ENCODE results near the gene GPC3. TPM values are rescaled to one million over a fixed set of nuclear protein-coding genes. Genes with fewer than 3 reads are reported as not detected.

GPC3 gene
- total and polyA plus RNA-seq, 2 donors (not counting 3 experiments of a cell fraction or from before 2014, with no cell fraction given): not detected

GRCh38 chrX:133580625-133581024 lies 404.8 kb downstream of the GPC3 start:
- Histone ChIP-seq H3K36me3 (ENCODE audit: control insufficient read depth in 2 of 2, extremely low read depth in 1 of 2, insufficient read depth in 2 of 2, low read length in 2 of 2) (no peaks in the 10 kb centered on the region), H3K9ac (replicated peaks; ENCODE audit: extremely low read depth, insufficient read depth, low read length) (no peak overlapping the region), H3K9me3 (replicated peaks; ENCODE audit: control insufficient read depth, insufficient read depth, low read length) (no peaks in the 10 kb centered on the region), H4K20me1 (replicated peaks; ENCODE audit: control insufficient read depth, extremely low read depth, insufficient read depth, low read length) (no peaks in the 10 kb centered on the region), H3K9me1 (replicated peaks; ENCODE audit: control insufficient read depth, extremely low read depth, insufficient read depth, low read length) (no peaks in the 10 kb centered on the region), H3K79me2 (ENCODE audit: control insufficient read depth, insufficient read depth, low read length) (no peaks in the 10 kb centered on the region), H3K4me2 (ENCODE audit: insufficient read depth, low read length) (no peak overlapping the region), H2AFZ (ENCODE audit: low read depth, low read length) (no peak overlapping the region), H3K27ac (ENCODE audit: insufficient read depth, low read depth, low read length) (no peak overlapping the region), H3K27me3 (ENCODE audit: control insufficient read depth in 2 of 2, insufficient read depth in 2 of 2, low read length in 2 of 2) (no peaks in the 10 kb centered on the region), H3K4me1 (ENCODE audit: control insufficient read depth, extremely low read depth, insufficient read depth, low read length) (no peaks in the 10 kb centered on the region), H3K4me3 (replicated peaks in 1 of 3; ENCODE audit: insufficient read depth in 1 of 3, low read depth in 1 of 3, low read length in 3 of 3) (no peak overlapping the region)
- CTCF ChIA-PET: no interaction called here
- BruUV-seq (replicated peaks): no TSS peak
- no peak for DNase-seq (ENCODE audit: low read depth, low spot score)
- dilution Hi-C loops (cut with MboI; ENCODE audit: extremely low pct_ligation_motif_present, low sequenced_read_pairs) (no loop called here), intact Hi-C loops (cut with micrococcal nuclease) (no loop called here)
- TF ChIP-seq CTCF (IDR thresholded peaks at IDR 0.05; ENCODE audit: extremely low read depth in 1 of 2, insufficient read depth in 1 of 2, low read depth in 1 of 2, low read length in 2 of 2) (no peak), MAX (IDR thresholded peaks at IDR 0.05; ENCODE audit: insufficient read depth, insufficient read length) (no peak), POLR2AphosphoS5 (IDR thresholded peaks at IDR 0.05; ENCODE audit: insufficient read depth, low read depth, low read length) (no peak), FOS (IDR thresholded peaks at IDR 0.05; ENCODE audit: borderline replicate concordance, insufficient read depth, low read length) (no peak), JUN (IDR thresholded peaks at IDR 0.05; ENCODE audit: borderline replicate concordance, insufficient read depth, insufficient read length, low read depth) (no peak), GATA2 (IDR thresholded peaks at IDR 0.05; ENCODE audit: insufficient read depth, insufficient read length, low read depth, low read length) (no peak), MYC (IDR thresholded peaks at IDR 0.05; ENCODE audit: low read depth, low read length) (no peak), POLR2A (IDR thresholded peaks at IDR 0.05; ENCODE audit: low read depth, low read length) (no peak), EZH2 (IDR thresholded peaks at IDR 0.05; ENCODE audit: borderline replicate concordance, low read depth, low read length, severe bottlenecking) (no peak)
- POLR2A ChIA-PET: no interaction called here
- FAIRE-seq: no peak
